Activated CD8-positive, alpha-beta T cell treated with anti-CD3 and anti-CD28 coated beads for 36 hours (primary cell): Measurements from ENCODE around the gene ZNF350. TPM values are rescaled to one million over a fixed set of nuclear protein-coding genes. Genes with fewer than 3 reads are reported as not detected.

Experiments
- ATAC-seq: fragments of 200-7000 bp; cut with Tn5 transposase; one replicate; pipeline ENCODE4 v1.10.0; 2021; ENCODE audit warnings: mild to moderate bottlenecking, moderate library complexity
- CTCF ChIA-PET: fragments of 350-600 bp; sonication (Branson Sonifier 250); formaldehyde crosslinking; loops from one replicate; lab custom pipeline; 2021; ENCODE audit warnings: antibody characterized with exemption; lab: Charles Lee
- POLR2A ChIA-PET: fragments of 350-600 bp; sonication (Branson Sonifier 250); formaldehyde crosslinking; loops from one replicate; lab custom pipeline; 2021; ENCODE audit warnings: antibody characterized with exemption; lab: Charles Lee
- DNase-seq: peaks from one replicate; pipeline ENCODE4 v3.0.0-alpha.2; 2020
- H3K27ac Mint-ChIP-seq: one replicate; pipeline ENCODE4 v1.8.0; 2021; ENCODE audit warnings: mild to moderate bottlenecking, mixed read lengths
- H3K27me3 Mint-ChIP-seq: one replicate; pipeline ENCODE4 v1.8.0; 2021; ENCODE audit warnings: mixed read lengths
- H3K36me3 Mint-ChIP-seq: one replicate; pipeline ENCODE4 v1.8.0; 2021; ENCODE audit warnings: low read depth, mixed read lengths
- H3K4me1 Mint-ChIP-seq: one replicate; pipeline ENCODE4 v1.8.0; 2021; ENCODE audit warnings: low read depth, mixed read lengths
- H3K4me3 Mint-ChIP-seq: one replicate; pipeline ENCODE4 v1.8.0; 2021; ENCODE audit warnings: mild to moderate bottlenecking, moderate library complexity, mixed read lengths
- H3K9me3 Mint-ChIP-seq: one replicate; pipeline ENCODE4 v1.8.0; 2021; ENCODE audit warnings: mixed read lengths
- CTCF ChIP-seq: fragments of 200-600 bp; IDR thresholded peaks from one replicate; pipeline ENCODE4 v1.8.0; 2022; ENCODE audit warnings: antibody characterized with exemption, mild to moderate bottlenecking
- intact Hi-C: fragments of 100-400 bp; cut with micrococcal nuclease; formaldehyde crosslinking; loops from one replicate; pipeline ENCODE4 v1.10.0; 2022
- total RNA-seq, 2 experiments: library from RNA; stranded (reverse); gene quantifications; one replicate each; pipeline ENCODE4 v1.2.3, GENCODE V29; 2021

Gene ZNF350
- total RNA-seq, 2 experiments from 2014 or later = 7.5 to 7.6 TPM

DNA sequence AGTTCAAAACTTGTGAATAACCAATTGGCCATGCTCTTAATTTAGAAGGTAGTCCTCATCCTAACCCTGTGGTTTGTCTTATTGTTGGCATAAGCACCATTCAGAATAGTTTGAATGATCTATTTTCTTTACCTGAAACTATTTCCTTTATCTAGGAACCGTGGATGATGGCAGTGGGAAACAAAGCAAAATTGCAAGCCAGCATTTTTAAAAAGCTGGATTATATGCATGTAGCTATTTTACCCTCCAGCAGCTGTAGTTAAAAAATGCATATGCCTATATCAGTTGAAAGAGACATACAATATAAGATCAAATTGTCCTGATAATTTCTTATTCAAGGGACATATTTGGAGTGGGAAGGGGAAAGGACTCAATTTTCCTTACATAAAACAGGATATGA is 40.0 kb downstream of the ZNF350 start:
- ATAC-seq = no peak
- intact Hi-C loops = no loop called here
- H3K9me3 Mint-ChIP-seq = peaks cover 86% of the 10 kb centered on the region
- CTCF ChIA-PET = no interaction called here
- H3K27me3 Mint-ChIP-seq = no peaks in the 10 kb centered on the region
- peaks cover 3% of the 10 kb centered on the region for H3K4me1 Mint-ChIP-seq
- TF ChIP-seq CTCF = no peak
- peaks cover 68% of the 10 kb centered on the region for H3K36me3 Mint-ChIP-seq
- no peak for DNase-seq
- H3K27ac Mint-ChIP-seq = no peak overlapping the region
- H3K4me3 Mint-ChIP-seq = no peak overlapping the region
- POLR2A ChIA-PET = no interaction called here

- no peaks in the 10 kb centered on the region for H3K27me3 Mint-ChIP-seq
- no peak overlapping the region for H3K4me3 Mint-ChIP-seq
- H3K4me1 Mint-ChIP-seq = peaks cover 3% of the 10 kb centered on the region
- DNase-seq (no peak), ATAC-seq (no peak)
- peaks cover 78% of the 10 kb centered on the region for H3K36me3 Mint-ChIP-seq
- no peak overlapping the region for H3K27ac Mint-ChIP-seq
- H3K9me3 Mint-ChIP-seq = peaks cover 82% of the 10 kb centered on the region
- intact Hi-C loops = no loop called here
- POLR2A ChIA-PET = no interaction called here
- TF ChIP-seq CTCF = no peak
- CTCF ChIA-PET = no interaction called here
Observed at GRCh38 chr19:51944798-51945552, 41.7 kb downstream of the ZNF350 start.

DNA sequence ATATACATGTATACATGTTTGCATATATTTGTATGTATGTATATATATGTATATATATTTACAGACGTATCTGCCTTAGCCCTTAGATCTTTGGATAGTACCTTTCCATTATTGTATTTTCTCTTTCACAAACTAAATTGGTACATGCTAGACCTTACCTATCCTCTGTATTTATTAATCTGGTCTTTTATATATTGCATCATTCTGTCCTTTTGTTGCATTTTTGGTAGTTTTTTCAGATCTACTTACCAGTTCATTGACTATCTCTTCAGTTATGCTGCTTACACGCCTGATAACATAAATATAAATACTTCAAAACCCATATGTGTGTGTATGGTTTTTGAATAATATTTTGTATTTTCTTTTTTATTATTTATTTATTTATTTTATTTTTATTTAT is 47.7 kb downstream of the ZNF350 start:
- Mint-ChIP-seq H3K36me3 (peaks cover 95% of the 10 kb centered on the region), H3K27me3 (no peaks in the 10 kb centered on the region), H3K4me3 (no peak overlapping the region), H3K27ac (no peak overlapping the region), H3K9me3 (peaks cover 61% of the 10 kb centered on the region), H3K4me1 (no peaks in the 10 kb centered on the region)
- no peak for ATAC-seq
- CTCF ChIA-PET = no interaction called here
- intact Hi-C loops = no loop called here
- no peak for DNase-seq
- TF ChIP-seq CTCF = no peak
- POLR2A ChIA-PET = no interaction called here

DNA sequence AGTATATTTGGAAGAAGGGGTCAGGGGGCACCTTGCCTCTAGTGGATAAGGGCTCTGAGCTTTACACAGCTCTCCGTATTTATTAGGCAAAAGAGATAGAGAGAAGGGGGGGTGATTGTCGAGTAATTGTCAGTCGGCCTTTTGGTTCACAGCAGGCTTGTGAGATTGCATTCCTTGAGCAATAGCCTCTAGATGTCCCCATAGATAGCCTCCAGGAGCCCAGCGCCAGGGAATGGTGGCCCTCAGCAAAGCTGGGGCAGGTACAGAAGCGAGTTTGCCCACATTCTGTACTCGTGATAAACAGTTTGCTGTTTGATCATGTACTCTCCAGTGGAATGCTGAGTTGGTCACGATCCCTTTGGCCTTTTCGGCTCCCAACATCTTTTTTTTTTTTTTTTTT is 54.7 kb downstream of the ZNF350 start:
- H3K4me3 Mint-ChIP-seq = no peak overlapping the region
- ATAC-seq = no peak
- no peak for DNase-seq
- peaks cover 35% of the 10 kb centered on the region for H3K9me3 Mint-ChIP-seq
- H3K27ac Mint-ChIP-seq = no peak overlapping the region
- H3K36me3 Mint-ChIP-seq = peaks cover 82% of the 10 kb centered on the region
- intact Hi-C loops = no loop called here
- ChIA-PET CTCF (no interaction called here), POLR2A (no interaction called here)
- no peak for TF ChIP-seq CTCF
- no peaks in the 10 kb centered on the region for H3K27me3 Mint-ChIP-seq
- peaks cover 7% of the 10 kb centered on the region for H3K4me1 Mint-ChIP-seq

GRCh38 chr19:51927859-51928258 is 58.8 kb downstream of the ZNF350 start:
- Mint-ChIP-seq H3K36me3 (peaks cover 68% of the 10 kb centered on the region), H3K27ac (peak overlapping the region; percentile 98), H3K9me3 (peaks cover 51% of the 10 kb centered on the region), H3K27me3 (no peaks in the 10 kb centered on the region), H3K4me1 (peaks cover 13% of the 10 kb centered on the region), H3K4me3 (peak overlapping the region; percentile 93)
- DNase-seq (no peak), ATAC-seq (no peak)
- CTCF ChIA-PET = no interaction called here
- POLR2A ChIA-PET = interaction anchor here (1.2 kb wide), 1 partner anchor 13 kb away, joined by 5 read pairs; no protein-coding TSS in a partner anchor
- intact Hi-C loops = no loop called here
- no peak for TF ChIP-seq CTCF
